Measurements from ENCODE around the gene AIRE. TPM values are rescaled to one million over a fixed set of nuclear protein-coding genes. Genes with fewer than 3 reads are reported as not detected.

The AIRE gene
- polyA plus RNA-seq, 1 experiment, result 0.10 TPM

DNA sequence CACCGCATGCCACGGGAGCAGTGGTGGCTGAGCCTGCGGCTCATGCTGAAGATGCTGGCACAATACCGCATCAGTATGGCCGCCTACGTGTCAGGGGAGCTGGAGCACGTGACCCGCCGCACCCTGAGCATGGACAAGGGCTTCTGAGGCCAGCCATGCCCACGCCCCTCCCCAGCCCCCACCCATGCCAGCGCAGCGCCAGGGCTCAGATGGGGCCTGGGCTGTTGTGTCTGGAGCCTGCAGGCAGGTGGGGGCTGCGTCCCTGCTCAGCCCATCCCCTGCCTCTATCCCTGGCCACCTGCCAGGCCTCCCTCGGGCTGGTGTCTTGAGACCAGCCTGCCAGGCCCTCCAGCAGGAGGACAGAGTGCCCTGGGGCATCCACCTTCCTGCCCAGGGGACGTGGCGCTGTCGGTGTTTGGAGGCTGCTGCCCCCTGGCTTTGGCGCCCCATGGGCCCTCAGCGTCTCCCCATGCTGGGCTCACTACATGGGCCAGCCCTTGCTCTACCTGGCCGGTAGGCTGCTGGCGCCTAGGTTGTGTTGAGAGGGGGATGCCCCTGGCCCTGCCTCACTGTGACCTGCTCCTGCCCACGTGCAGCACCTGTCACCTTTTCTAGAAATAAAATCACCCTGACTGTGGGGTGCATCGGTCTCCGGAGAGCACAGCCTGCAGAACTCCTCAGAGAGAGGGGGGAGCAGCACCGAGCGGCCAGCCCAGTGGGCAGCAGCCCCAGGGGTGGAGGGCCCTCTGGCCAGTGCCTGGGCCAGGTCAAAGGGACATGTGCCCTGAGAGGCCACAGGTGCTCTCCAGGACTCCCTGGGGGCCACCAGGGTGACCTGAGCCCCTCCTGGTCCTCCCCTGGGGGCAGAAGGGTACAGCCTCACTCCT, 41.3 kb downstream of the AIRE start:
- POLR2A ChIA-PET, result no interaction called here
- peaks cover 28% of the 10 kb centered on the region for H3K36me3 ChIP-seq (ENCODE audit: control insufficient read depth, insufficient read depth, low read length)
- CTCF ChIA-PET, result no interaction called here
- no peak for DNase-seq (ENCODE audit: low read depth)
- H3K4me3 ChIP-seq (ENCODE audit: low read depth, low read length), result no peak overlapping the region
- TF ChIP-seq, protein P1, sequence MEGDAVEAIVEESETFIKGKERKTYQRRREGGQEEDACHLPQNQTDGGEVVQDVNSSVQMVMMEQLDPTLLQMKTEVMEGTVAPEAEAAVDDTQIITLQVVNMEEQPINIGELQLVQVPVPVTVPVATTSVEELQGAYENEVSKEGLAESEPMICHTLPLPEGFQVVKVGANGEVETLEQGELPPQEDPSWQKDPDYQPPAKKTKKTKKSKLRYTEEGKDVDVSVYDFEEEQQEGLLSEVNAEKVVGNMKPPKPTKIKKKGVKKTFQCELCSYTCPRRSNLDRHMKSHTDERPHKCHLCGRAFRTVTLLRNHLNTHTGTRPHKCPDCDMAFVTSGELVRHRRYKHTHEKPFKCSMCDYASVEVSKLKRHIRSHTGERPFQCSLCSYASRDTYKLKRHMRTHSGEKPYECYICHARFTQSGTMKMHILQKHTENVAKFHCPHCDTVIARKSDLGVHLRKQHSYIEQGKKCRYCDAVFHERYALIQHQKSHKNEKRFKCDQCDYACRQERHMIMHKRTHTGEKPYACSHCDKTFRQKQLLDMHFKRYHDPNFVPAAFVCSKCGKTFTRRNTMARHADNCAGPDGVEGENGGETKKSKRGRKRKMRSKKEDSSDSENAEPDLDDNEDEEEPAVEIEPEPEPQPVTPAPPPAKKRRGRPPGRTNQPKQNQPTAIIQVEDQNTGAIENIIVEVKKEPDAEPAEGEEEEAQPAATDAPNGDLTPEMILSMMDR (IDR thresholded peaks at IDR 0.05; ENCODE audit: insufficient read depth, low read depth, low read length), result no peak
- no peaks in the 10 kb centered on the region for H3K27me3 ChIP-seq (ENCODE audit: control insufficient read depth, insufficient read depth, low read length)

DNA sequence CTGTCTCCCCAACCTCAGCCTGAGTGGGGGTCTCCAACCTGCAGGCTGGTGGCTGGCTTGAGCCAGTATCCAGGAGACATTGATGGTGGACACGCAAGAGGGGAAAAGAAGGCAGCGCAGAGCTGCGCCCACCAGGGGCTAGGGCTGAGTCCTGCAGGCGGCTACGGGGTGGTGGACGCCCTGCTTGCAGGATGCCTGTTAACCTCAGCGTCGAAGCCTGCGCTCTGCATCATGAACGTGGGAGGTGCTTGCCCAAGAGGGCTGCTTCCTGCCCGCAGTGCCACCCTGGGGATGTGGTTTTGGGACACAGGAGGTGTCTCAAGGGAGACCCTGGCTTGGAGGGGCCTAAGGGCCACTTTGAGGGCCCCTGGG, 41.9 kb downstream of the AIRE start:
- ChIA-PET POLR2A (no interaction called here), CTCF (interaction anchor here (0.7 kb wide), 1 partner anchor 11 kb away, joined by 3 read pairs; no protein-coding TSS in a partner anchor)
- Histone ChIP-seq H3K36me3 (ENCODE audit: control insufficient read depth, insufficient read depth, low read length) (peaks cover 22% of the 10 kb centered on the region), H3K4me3 (ENCODE audit: low read depth, low read length) (no peak overlapping the region), H3K27me3 (ENCODE audit: control insufficient read depth, insufficient read depth, low read length) (no peaks in the 10 kb centered on the region)
- TF ChIP-seq, protein P1 (IDR thresholded peaks at IDR 0.05; ENCODE audit: insufficient read depth, low read depth, low read length), result no peak
- DNase-seq (ENCODE audit: low read depth), result no peak

DNA sequence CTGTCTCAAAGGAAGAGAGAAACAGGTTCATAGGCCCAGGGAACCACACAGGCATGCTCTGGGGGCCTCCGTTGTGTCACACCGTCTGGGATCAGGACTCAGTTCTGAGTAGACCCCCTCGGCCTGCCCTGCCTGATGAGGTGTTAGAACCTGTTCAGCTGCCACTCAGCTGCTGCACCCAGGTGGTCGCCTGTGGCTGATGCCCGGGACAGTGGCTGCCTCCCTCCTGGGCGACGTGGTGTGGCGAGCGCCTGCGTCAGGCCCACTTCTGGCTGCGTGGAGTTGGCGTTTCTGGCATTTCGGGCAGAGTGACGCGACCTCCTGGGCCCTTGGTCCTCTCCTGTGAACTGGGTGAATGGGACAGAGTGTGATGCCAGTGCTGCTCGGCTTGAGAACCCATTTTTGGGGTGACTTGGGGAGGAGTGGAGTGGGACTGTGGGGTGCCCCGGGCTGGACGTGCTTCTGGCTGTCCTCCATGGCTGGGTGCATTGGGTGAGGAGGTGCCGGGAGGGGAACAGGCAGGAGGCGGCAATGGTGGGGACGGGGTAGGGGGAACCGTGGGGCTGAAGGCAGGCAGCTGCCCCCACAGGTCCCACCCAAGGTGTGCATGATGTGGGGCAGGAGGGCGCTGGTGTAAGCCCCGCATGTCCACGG, 42.7 kb downstream of the AIRE start:
- TF ChIP-seq, protein P1 (IDR thresholded peaks at IDR 0.05; ENCODE audit: insufficient read depth, low read depth, low read length), result no peak
- H3K36me3 ChIP-seq (ENCODE audit: control insufficient read depth, insufficient read depth, low read length), result peaks cover 21% of the 10 kb centered on the region
- ChIA-PET POLR2A (no interaction called here), CTCF (interaction anchor here (0.7 kb wide), 1 partner anchor 10 kb away, joined by 3 read pairs; no protein-coding TSS in a partner anchor)
- no peak for DNase-seq (ENCODE audit: low read depth)
- H3K27me3 ChIP-seq (ENCODE audit: control insufficient read depth, insufficient read depth, low read length), result no peaks in the 10 kb centered on the region
- no peak overlapping the region for H3K4me3 ChIP-seq (ENCODE audit: low read depth, low read length)

- no peak overlapping the region for H3K4me3 ChIP-seq (ENCODE audit: low read depth, low read length)
- no peak for DNase-seq (ENCODE audit: low read depth)
- ChIA-PET CTCF (interaction anchor here (1.0 to 1.2 kb wide), 2 partner anchors 9 to 30 kb away, joined by 3 to 5 read pairs; no protein-coding TSS in a partner anchor), POLR2A (no interaction called here)
- TF ChIP-seq, protein P1 (IDR thresholded peaks at IDR 0.05; ENCODE audit: insufficient read depth, low read depth, low read length), result no peak
- peaks cover 13% of the 10 kb centered on the region for H3K36me3 ChIP-seq (ENCODE audit: control insufficient read depth, insufficient read depth, low read length)
- no peaks in the 10 kb centered on the region for H3K27me3 ChIP-seq (ENCODE audit: control insufficient read depth, insufficient read depth, low read length)
These were observed 43.6 kb downstream of the AIRE start for GRCh38 chr21:44329086-44329889.
